H1 (cell line): ENCODE data around the gene CYB561. TPM values are rescaled to one million over a fixed set of nuclear protein-coding genes. Genes with fewer than 3 reads are reported as not detected.

Experiments
- CEBPB ChIP-seq: IDR thresholded peaks from 2 replicates; pipeline ENCODE4 v1.6.1; 2012; ENCODE audit warnings: low read depth, low read length
- NRF1 ChIP-seq: IDR thresholded peaks from 2 replicates; pipeline ENCODE4 v1.6.1; 2011; ENCODE audit warnings: mild to moderate bottlenecking, low read depth, low read length, improper control_type of control experiment
- polyA plus RNA-seq, 7 experiments: library from polyadenylated mRNA; depleted of rRNA in 3 of 7; stranded (reverse) in 5 of 7; unstranded in 2 of 7; fragments of >200 nt in 5 of 7; fragments of 200-250 nt in 2 of 7; gene quantifications; 1 replicate in 5 of 7; 2 replicates in 1 of 7; 4 replicates in 1 of 7; pipeline versions ENCODE4 v1.2.1 to v1.2.3, GENCODE V29; 2011 to 2013; ENCODE audit warnings: missing spikeins in 2 of 7, mixed read lengths in 2 of 7
- total RNA-seq: library from RNA; stranded (reverse); fragmentation: NEBNext Ultra II Directional; extraction: Animal tissue kit (Norgen Biotek cat#: 25700); gene quantifications from 2 replicates; pipeline ENCODE4 v1.2.1, GENCODE V29; 2021
- TF ChIP-seq, protein P1 (sequence below), 3 experiments: IDR thresholded peaks; 1 replicate in 2 of 3; 2 replicates in 1 of 3; pipeline versions ENCODE4 v1.5.1 to v1.6.1; 2011; ENCODE audit warnings: low read length in 3 of 3, mild to moderate bottlenecking in 3 of 3, inconsistent platforms in 2 of 3, low read depth in 1 of 3, moderate library complexity in 1 of 3; ENCODE audit not compliant: insufficient read depth in 1 of 3; ENCODE audit errors: control extremely low read depth in 1 of 3

CYB561 gene
- total and polyA plus RNA-seq, 2 of the 8 experiments (the other 6 are each of a cell fraction or from before 2014, with no cell fraction given), result 19.7 to 23.4 TPM

- TF ChIP-seq, protein P1, sequence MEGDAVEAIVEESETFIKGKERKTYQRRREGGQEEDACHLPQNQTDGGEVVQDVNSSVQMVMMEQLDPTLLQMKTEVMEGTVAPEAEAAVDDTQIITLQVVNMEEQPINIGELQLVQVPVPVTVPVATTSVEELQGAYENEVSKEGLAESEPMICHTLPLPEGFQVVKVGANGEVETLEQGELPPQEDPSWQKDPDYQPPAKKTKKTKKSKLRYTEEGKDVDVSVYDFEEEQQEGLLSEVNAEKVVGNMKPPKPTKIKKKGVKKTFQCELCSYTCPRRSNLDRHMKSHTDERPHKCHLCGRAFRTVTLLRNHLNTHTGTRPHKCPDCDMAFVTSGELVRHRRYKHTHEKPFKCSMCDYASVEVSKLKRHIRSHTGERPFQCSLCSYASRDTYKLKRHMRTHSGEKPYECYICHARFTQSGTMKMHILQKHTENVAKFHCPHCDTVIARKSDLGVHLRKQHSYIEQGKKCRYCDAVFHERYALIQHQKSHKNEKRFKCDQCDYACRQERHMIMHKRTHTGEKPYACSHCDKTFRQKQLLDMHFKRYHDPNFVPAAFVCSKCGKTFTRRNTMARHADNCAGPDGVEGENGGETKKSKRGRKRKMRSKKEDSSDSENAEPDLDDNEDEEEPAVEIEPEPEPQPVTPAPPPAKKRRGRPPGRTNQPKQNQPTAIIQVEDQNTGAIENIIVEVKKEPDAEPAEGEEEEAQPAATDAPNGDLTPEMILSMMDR (IDR thresholded peaks at IDR 0.05; ENCODE audit: control extremely low read depth in 1 of 3, insufficient read depth in 1 of 3, low read depth in 1 of 3, low read length in 3 of 3), result no peak
- TF ChIP-seq CEBPB (no peak), NRF1 (no peak)
Measured at GRCh38 chr17:63490858-63491400, 44.8 kb upstream of the CYB561 start (continued).
